Upper lobe of right lung (tissue), 1 donor: ENCODE data around the gene PPP4R1. TPM values are rescaled to one million over a fixed set of nuclear protein-coding genes. Genes with fewer than 3 reads are reported as not detected.
A peak's percentile ranks its signal among the peaks of the same experiment; 100 is the strongest.

Experiments
- ATAC-seq: fragments of 200-7000 bp; cut with Tn5 transposase; one replicate; pipeline ENCODE4 v1.9.1; 2020; ENCODE audit warnings: mild to moderate bottlenecking, moderate library complexity
- DNase-seq: peaks from one replicate; pipeline ENCODE4 v3.0.0-alpha.2; 2020
- H3K27ac ChIP-seq: fragments of 200-600 bp; one replicate; pipeline ENCODE4 v1.8.0; 2022
- H3K27me3 ChIP-seq: fragments of 200-600 bp; one replicate; pipeline ENCODE4 v1.8.0; 2022; ENCODE audit warnings: mild to moderate bottlenecking
- H3K36me3 ChIP-seq: fragments of 200-600 bp; one replicate; pipeline ENCODE4 v1.8.0; 2022
- H3K4me1 ChIP-seq: fragments of 200-600 bp; one replicate; pipeline ENCODE4 v1.8.0; 2022
- H3K4me3 ChIP-seq: fragments of 200-600 bp; one replicate; pipeline ENCODE4 v1.8.0; 2022; ENCODE audit warnings: mild to moderate bottlenecking
- H3K9me3 ChIP-seq: fragments of 200-600 bp; one replicate; pipeline ENCODE4 v1.8.0; 2022
- CTCF ChIP-seq: fragments of 200-600 bp; IDR thresholded peaks from one replicate; pipeline ENCODE4 v1.8.0; 2022; ENCODE audit warnings: antibody characterized with exemption
- intact Hi-C: fragments of 100-400 bp; cut with DNase I; formaldehyde crosslinking; loops from one replicate; pipeline ENCODE4 v1.11.0; 2022
- total RNA-seq: library from RNA; stranded (reverse); fragmentation: NEBNext Ultra II Directional; extraction: Animal tissue kit (Norgen Biotek cat#: 25700); gene quantifications from one replicate; pipeline ENCODE4 v1.2.1, GENCODE V29; 2021
- donor health status: DM: no; HTN: yes; CAD: no; lungs with severe emphysema.

Gene PPP4R1
- total RNA-seq, 1 donor from 2014 or later, result 141 TPM

GRCh38 chr18:9570255-9570654 is 44.1 kb downstream of the PPP4R1 start:
- ATAC-seq (no peak), DNase-seq (no peak)
- Histone ChIP-seq H3K9me3 (no peaks in the 10 kb centered on the region), H3K4me3 (no peak overlapping the region), H3K27me3 (no peaks in the 10 kb centered on the region), H3K27ac (no peak overlapping the region), H3K36me3 (peaks cover 50% of the 10 kb centered on the region), H3K4me1 (no peaks in the 10 kb centered on the region)
- intact Hi-C loops, result no loop called here
- TF ChIP-seq CTCF, result no peak

- H3K36me3 ChIP-seq, result peaks cover 44% of the 10 kb centered on the region
- no peak for TF ChIP-seq CTCF
- no peak overlapping the region for H3K4me3 ChIP-seq
- no peak for DNase-seq
- no peaks in the 10 kb centered on the region for H3K27me3 ChIP-seq
- no peak for ATAC-seq
- peaks cover 3% of the 10 kb centered on the region for H3K4me1 ChIP-seq
- no peaks in the 10 kb centered on the region for H3K9me3 ChIP-seq
- intact Hi-C loops, result no loop called here
- H3K27ac ChIP-seq, result no peak overlapping the region
These were observed 45.2 kb downstream of the PPP4R1 start for GRCh38 chr18:9569178-9569577.

GRCh38 chr18:9568186-9568585 is 46.2 kb downstream of the PPP4R1 start:
- Histone ChIP-seq H3K36me3 (peaks cover 53% of the 10 kb centered on the region), H3K27ac (no peak overlapping the region), H3K4me3 (no peak overlapping the region), H3K9me3 (no peaks in the 10 kb centered on the region), H3K27me3 (no peaks in the 10 kb centered on the region), H3K4me1 (peaks cover 3% of the 10 kb centered on the region)
- no peak for ATAC-seq
- no peak for DNase-seq
- no peak for TF ChIP-seq CTCF
- intact Hi-C loops, result no loop called here

- peaks cover 60% of the 10 kb centered on the region for H3K36me3 ChIP-seq
- no peaks in the 10 kb centered on the region for H3K27me3 ChIP-seq
- no peak overlapping the region for H3K4me3 ChIP-seq
- H3K4me1 ChIP-seq, result peaks cover 3% of the 10 kb centered on the region
- no peak for TF ChIP-seq CTCF
- H3K27ac ChIP-seq, result no peak overlapping the region
- no peaks in the 10 kb centered on the region for H3K9me3 ChIP-seq
- no peak for ATAC-seq
- intact Hi-C loops, result no loop called here
- DNase-seq, result no peak
These were observed 49.0 kb downstream of the PPP4R1 start for GRCh38 chr18:9565407-9565806.

- intact Hi-C loops, result no loop called here
- H3K36me3 ChIP-seq, result peaks cover 60% of the 10 kb centered on the region
- ATAC-seq, result peak; percentile 62
- no peak for DNase-seq
- H3K9me3 ChIP-seq, result no peaks in the 10 kb centered on the region
- H3K4me3 ChIP-seq, result no peak overlapping the region
- no peak overlapping the region for H3K27ac ChIP-seq
- peaks cover 3% of the 10 kb centered on the region for H3K4me1 ChIP-seq
- TF ChIP-seq CTCF, result no peak
- no peaks in the 10 kb centered on the region for H3K27me3 ChIP-seq
These were observed 51.0 kb downstream of the PPP4R1 start for GRCh38 chr18:9563331-9563730.

GRCh38 chr18:9562584-9562983 is 51.8 kb downstream of the PPP4R1 start:
- no peaks in the 10 kb centered on the region for H3K27me3 ChIP-seq
- no peak for DNase-seq
- intact Hi-C loops, result no loop called here

More at GRCh38 chr18:9562584-9562983, 51.8 kb downstream of the PPP4R1 start:
- TF ChIP-seq CTCF, result no peak
- peaks cover 59% of the 10 kb centered on the region for H3K36me3 ChIP-seq
- H3K9me3 ChIP-seq, result no peaks in the 10 kb centered on the region
- H3K4me1 ChIP-seq, result peaks cover 3% of the 10 kb centered on the region
- H3K27ac ChIP-seq, result no peak overlapping the region
- no peak overlapping the region for H3K4me3 ChIP-seq
- ATAC-seq, result no peak
